Neuronal stem cell (in vitro differentiated cells): ENCODE measurements around the gene MPG.
A peak's percentile ranks its signal among the peaks of the same experiment; 100 is the strongest.

ENCODE experiments used
- DNase-seq: peaks from one replicate; pipeline ENCODE4 v3.0.0-alpha.2; 2013; ENCODE audit warnings: low spot score
- H2AFZ ChIP-seq: one replicate; pipeline ENCODE4 v1.6.1; 2013; ENCODE audit warnings: mild to moderate bottlenecking, low read length, inconsistent platforms
- H2AK5ac ChIP-seq: 2 replicates; pipeline ENCODE4 v1.6.1; 2013; ENCODE audit warnings: low read depth, mild to moderate bottlenecking, inconsistent platforms, low read length, moderate library complexity, mixed read lengths
- H2BK120ac ChIP-seq: 2 replicates; pipeline ENCODE4 v1.6.1; 2013; ENCODE audit warnings: low read depth, mild to moderate bottlenecking, inconsistent platforms, low read length, moderate library complexity, mixed read lengths
- H2BK12ac ChIP-seq: one replicate; pipeline ENCODE4 v1.6.1; 2013; ENCODE audit warnings: low read length, inconsistent platforms
- H2BK15ac ChIP-seq: 2 replicates; pipeline ENCODE4 v1.6.1; 2013; ENCODE audit warnings: mild to moderate bottlenecking, low read length, inconsistent platforms, mixed read lengths
- H2BK5ac ChIP-seq: one replicate; pipeline ENCODE4 v1.6.1; 2013; ENCODE audit warnings: inconsistent platforms, mild to moderate bottlenecking, low read length, moderate library complexity
- H3K14ac ChIP-seq: one replicate; pipeline ENCODE4 v1.6.1; 2013; ENCODE audit warnings: low read length, inconsistent platforms
- H3K18ac ChIP-seq: 2 replicates; pipeline ENCODE4 v1.6.1; 2013; ENCODE audit warnings: low read length, inconsistent platforms
- H3K23ac ChIP-seq: 2 replicates; pipeline ENCODE4 v1.6.1; 2013; ENCODE audit warnings: low read depth, mild to moderate bottlenecking, mixed read lengths, low read length, inconsistent platforms; ENCODE audit not compliant: poor library complexity
- H3K27ac ChIP-seq: replicated peaks from 3 replicates; pipeline ENCODE4 v1.5.1; 2013; ENCODE audit warnings: low read length, inconsistent platforms
- H3K27me3 ChIP-seq, 3 experiments: 2 replicates each; pipeline ENCODE4 v1.6.1; 2013; ENCODE audit warnings: low read length in 3 of 3, mild to moderate bottlenecking in 2 of 3, inconsistent platforms in 1 of 3, low read depth in 1 of 3, mixed read lengths in 1 of 3, moderate library complexity in 1 of 3; ENCODE audit not compliant: control insufficient read depth in 3 of 3, insufficient read depth in 3 of 3
- H3K36me3 ChIP-seq, 2 donors: replicated peaks in 1 of 2; 2 replicates each; pipeline ENCODE4 v1.6.1; 2013; ENCODE audit warnings: low read length in 2 of 2; ENCODE audit not compliant: control insufficient read depth in 2 of 2, insufficient read depth in 2 of 2
- H3K4ac ChIP-seq: 2 replicates; pipeline ENCODE4 v1.6.1; 2013; ENCODE audit warnings: inconsistent platforms, mild to moderate bottlenecking, low read length, moderate library complexity
- H3K4me1 ChIP-seq, 2 donors: 1 replicate in 1 of 2; 2 replicates in 1 of 2; pipeline ENCODE4 v1.6.1; 2013; ENCODE audit warnings: low read length in 2 of 2, low read depth in 1 of 2; ENCODE audit not compliant: control insufficient read depth in 2 of 2, insufficient read depth in 1 of 2
- H3K4me2 ChIP-seq: one replicate; pipeline ENCODE4 v1.6.1; 2013; ENCODE audit warnings: mild to moderate bottlenecking, low read length, inconsistent platforms; ENCODE audit not compliant: insufficient read depth, poor library complexity, severe bottlenecking
- H3K4me3 ChIP-seq, 2 donors: 2 replicates each; pipeline ENCODE4 v1.5.1; 2013; ENCODE audit warnings: low read length in 2 of 2, mild to moderate bottlenecking in 2 of 2, inconsistent platforms in 1 of 2, moderate library complexity in 1 of 2
- H3K79me1 ChIP-seq: one replicate; pipeline ENCODE4 v1.6.1; 2013; ENCODE audit warnings: low read depth, mild to moderate bottlenecking, inconsistent platforms, low read length, moderate library complexity
- H3K9ac ChIP-seq: one replicate; pipeline ENCODE4 v1.6.1; 2013; ENCODE audit warnings: mild to moderate bottlenecking, low read depth, low read length, inconsistent platforms; ENCODE audit not compliant: poor library complexity
- H3K9me3 ChIP-seq, 2 donors: replicated peaks in 1 of 2; 2 replicates each; pipeline versions ENCODE3 to v1.6.1; 2013; ENCODE audit warnings: low read length in 2 of 2, mild to moderate bottlenecking in 2 of 2, inconsistent platforms in 1 of 2, low read depth in 1 of 2, mixed read lengths in 1 of 2, moderate library complexity in 1 of 2; ENCODE audit not compliant: control insufficient read depth in 2 of 2, insufficient read depth in 1 of 2
- H4K8ac ChIP-seq: one replicate; pipeline ENCODE4 v1.6.1; 2013; ENCODE audit warnings: low read depth, mild to moderate bottlenecking, inconsistent platforms, low read length, moderate library complexity
- H4K91ac ChIP-seq: one replicate; pipeline ENCODE4 v1.6.1; 2013; ENCODE audit warnings: low read length, low read depth, mild to moderate bottlenecking, inconsistent platforms; ENCODE audit not compliant: poor library complexity
- WGBS, 2 donors: extraction: QIAGEN DNeasy Blood & Tissue Kit; methylation state at CpG; one replicate each; pipeline ENCODE4 v1.1.7; 2013; ENCODE audit warnings: missing lambda C conversion rate in 2 of 2, mixed read lengths in 1 of 2; ENCODE audit not compliant: insufficient read length in 2 of 2, insufficient replicate concordance in 1 of 2; ENCODE audit errors: extremely low coverage in 2 of 2; 5-methylcytosine and 5-hydroxymethylcytosine counted together

The MPG gene

DNA sequence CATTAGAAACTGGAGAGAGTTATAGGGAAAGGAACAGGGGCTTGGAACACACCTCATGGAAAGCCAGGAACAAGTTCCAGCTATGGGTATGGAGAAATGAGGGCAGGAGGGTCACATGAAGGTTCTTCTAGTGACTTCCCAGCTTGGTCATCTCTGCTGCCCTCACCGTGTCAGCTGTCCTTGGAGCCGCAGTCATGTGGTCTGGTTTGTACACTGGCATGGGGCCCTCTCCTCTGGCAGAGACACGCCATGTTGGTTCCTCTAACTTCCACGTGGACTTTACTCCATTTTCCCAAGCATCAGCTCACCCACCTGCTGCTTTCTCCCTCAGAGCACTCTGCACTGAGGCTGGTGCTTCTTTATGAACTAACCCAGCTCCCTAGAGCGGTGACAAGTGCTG is 26.3 kb downstream of the MPG start:
- Histone ChIP-seq H4K91ac (no peak overlapping the region), H3K18ac (no peak overlapping the region), H3K4me1 (peaks cover 0 to 2% of the 10 kb centered on the region in 2 donors), H3K27me3 (no peaks in the 10 kb centered on the region), H3K4ac (no peak overlapping the region), H3K4me3 (no peak overlapping the region), H4K8ac (no peak overlapping the region), H2BK15ac (no peak overlapping the region), H3K79me1 (no peaks in the 10 kb centered on the region), H3K9me3 (no peaks in the 10 kb centered on the region), H2BK12ac (no peak overlapping the region), H3K9ac (no peak overlapping the region), H3K27ac (no peak overlapping the region), H2BK120ac (no peak overlapping the region), H2AK5ac (no peak overlapping the region), H2BK5ac (no peak overlapping the region), H3K36me3 (peaks cover 2 to 3% of the 10 kb centered on the region in 2 donors), H3K23ac (no peak overlapping the region), H2AFZ (no peak overlapping the region), H3K4me2 (no peak overlapping the region), H3K14ac (no peak overlapping the region)
- WGBS, 2 donors, result no CpG with 5 or more reads among the region's 5 CpGs
- no peak for DNase-seq

DNA sequence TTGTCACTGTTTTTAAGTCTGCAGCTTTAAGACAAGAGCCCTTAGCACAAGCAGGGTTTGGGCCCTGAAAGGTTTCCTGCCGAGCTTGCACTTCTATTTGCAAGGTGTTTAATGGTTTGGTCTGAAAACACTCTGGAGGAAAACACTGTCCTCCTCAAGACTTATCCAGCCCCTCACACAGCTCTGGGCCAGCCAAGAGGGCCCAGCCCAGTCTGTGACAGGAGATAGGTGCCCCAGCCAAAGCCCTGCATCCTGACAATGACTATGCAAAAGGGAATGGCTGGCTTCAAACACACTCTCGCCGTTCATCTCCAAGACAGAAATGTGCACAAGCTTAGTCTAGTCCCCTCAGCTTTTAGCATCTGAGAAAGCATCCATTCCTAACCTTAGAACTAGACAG is 26.9 kb downstream of the MPG start:
- peaks cover 0 to 2% of the 10 kb centered on the region in 2 donors for H3K4me1 ChIP-seq
- WGBS, 2 donors, result no CpG with 5 or more reads among the region's 3 CpGs
- no peak overlapping the region for H3K4me3 ChIP-seq
- no peak overlapping the region for H3K14ac ChIP-seq
- H3K9ac ChIP-seq, result no peak overlapping the region
- H2BK15ac ChIP-seq, result no peak overlapping the region
- no peaks in the 10 kb centered on the region for H3K9me3 ChIP-seq
- H4K8ac ChIP-seq, result no peak overlapping the region
- no peak overlapping the region for H2BK120ac ChIP-seq
- H3K23ac ChIP-seq, result no peak overlapping the region
- H3K18ac ChIP-seq, result no peak overlapping the region
- H2AFZ ChIP-seq, result no peak overlapping the region
- H3K4me2 ChIP-seq, result no peak overlapping the region
- H4K91ac ChIP-seq, result no peak overlapping the region
- no peak overlapping the region for H2BK12ac ChIP-seq
- H3K36me3 ChIP-seq, result peaks cover 2 to 4% of the 10 kb centered on the region in 2 donors
- H3K79me1 ChIP-seq, result no peaks in the 10 kb centered on the region
- no peak overlapping the region for H3K27ac ChIP-seq
- H2AK5ac ChIP-seq, result no peak overlapping the region
- DNase-seq, result no peak
- no peak overlapping the region for H3K4ac ChIP-seq
- H2BK5ac ChIP-seq, result no peak overlapping the region
- H3K27me3 ChIP-seq, result no peaks in the 10 kb centered on the region

DNA sequence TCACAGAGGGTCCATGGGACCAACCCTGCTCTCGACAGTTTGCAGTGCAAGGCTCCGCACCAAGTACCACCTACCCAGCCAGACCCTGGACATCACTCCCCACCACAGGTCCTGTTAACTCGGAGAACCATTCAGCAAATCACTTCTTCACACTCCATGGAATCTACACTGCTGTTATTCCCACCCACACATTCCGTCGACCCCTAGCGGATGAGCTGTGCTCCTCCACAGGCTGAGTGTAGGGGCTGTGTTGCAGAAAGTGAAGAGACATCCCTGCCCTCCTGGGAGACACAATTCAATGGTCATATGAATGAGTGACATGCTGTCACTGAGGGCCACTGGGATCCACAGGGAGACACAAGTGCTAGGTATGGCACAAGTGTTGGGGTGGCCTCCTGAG is 27.5 kb downstream of the MPG start:
- Histone ChIP-seq H2AFZ (no peak overlapping the region), H2BK120ac (no peak overlapping the region), H2AK5ac (no peak overlapping the region), H3K79me1 (no peaks in the 10 kb centered on the region), H3K36me3 (peaks cover 2 to 7% of the 10 kb centered on the region in 2 donors), H3K18ac (no peak overlapping the region), H4K91ac (no peak overlapping the region), H3K4me1 (peaks cover 0 to 2% of the 10 kb centered on the region in 2 donors), H3K4ac (no peak overlapping the region), H3K27me3 (no peaks in the 10 kb centered on the region), H2BK15ac (no peak overlapping the region), H3K4me2 (no peak overlapping the region), H3K27ac (no peak overlapping the region), H3K9ac (no peak overlapping the region), H3K9me3 (no peaks in the 10 kb centered on the region), H2BK5ac (no peak overlapping the region), H4K8ac (no peak overlapping the region), H3K14ac (no peak overlapping the region), H3K23ac (no peak overlapping the region), H3K4me3 (no peak overlapping the region), H2BK12ac (no peak overlapping the region)
- no peak for DNase-seq
- no CpG with 5 or more reads among the region's 6 CpGs for whole genome bisulfite sequencing, 2 donors

DNA sequence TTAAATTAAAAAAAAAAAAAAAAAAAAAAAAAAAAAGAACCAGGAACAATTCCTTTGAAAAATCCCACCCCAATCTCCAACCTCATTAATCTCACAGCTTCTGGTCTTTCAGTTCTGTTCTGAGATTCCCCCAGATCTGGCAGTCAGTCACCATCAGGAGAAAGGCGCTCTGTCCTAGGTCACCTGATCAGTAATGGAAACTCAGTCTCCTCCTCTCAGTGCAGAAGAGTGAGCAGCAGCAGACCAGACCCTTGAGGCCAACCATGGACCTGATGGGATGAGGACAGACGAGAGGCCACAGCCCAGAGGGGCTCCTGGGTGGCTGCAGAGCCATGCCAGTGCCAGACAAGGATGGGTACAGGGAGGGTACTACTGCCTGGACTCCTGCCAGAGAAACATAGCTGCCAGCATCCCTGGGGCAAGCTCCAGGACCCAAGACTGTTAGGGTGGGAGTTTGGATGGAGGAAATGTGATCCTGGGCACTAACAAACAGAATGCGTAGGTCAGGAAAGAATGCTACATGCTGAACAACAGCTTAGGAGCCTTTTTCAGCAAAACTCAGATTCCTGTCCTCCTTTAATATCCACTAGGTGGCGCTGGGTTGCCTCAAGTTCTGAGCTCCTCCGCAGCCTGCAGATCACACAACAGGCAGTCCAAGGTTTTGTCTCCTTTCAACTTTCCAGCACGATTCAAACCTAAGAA is 28.7 kb downstream of the MPG start:
- Histone ChIP-seq H3K14ac (no peak overlapping the region), H3K4ac (no peak overlapping the region), H2BK15ac (no peak overlapping the region), H3K27ac (no peak overlapping the region), H3K9me3 (no peaks in the 10 kb centered on the region), H3K23ac (no peak overlapping the region), H2BK12ac (no peak overlapping the region), H3K18ac (no peak overlapping the region), H3K27me3 (no peaks in the 10 kb centered on the region), H3K4me2 (no peak overlapping the region), H3K79me1 (no peaks in the 10 kb centered on the region), H2AFZ (no peak overlapping the region), H3K36me3 (peaks cover 0 to 11% of the 10 kb centered on the region in 2 donors), H4K8ac (no peak overlapping the region), H2BK5ac (no peak overlapping the region), H2BK120ac (no peak overlapping the region), H3K9ac (no peak overlapping the region), H3K4me1 (peaks cover 0 to 2% of the 10 kb centered on the region in 2 donors), H3K4me3 (no peak overlapping the region), H4K91ac (no peak overlapping the region), H2AK5ac (no peak overlapping the region)
- no CpG with 5 or more reads among the region's 6 CpGs for WGBS, 2 donors
- DNase-seq, result peak; percentile 67
